Activated CD4-positive, alpha-beta T cell treated with anti-CD3 and anti-CD28 coated beads, Interleukin-2, amount 50 U/mL, for 16 hours (primary cell): ENCODE data around the gene TSSK6.

Experiments
- DNase-seq: peaks from one replicate; pipeline ENCODE4 v3.0.0-alpha.2; 2020

TSSK6 gene

GRCh38 chr19:19502808-19503602 lies 12.3 kb downstream of the TSSK6 start:
- no peak for DNase-seq

- no peak for DNase-seq
These were observed 13.1 kb downstream of the TSSK6 start for GRCh38 chr19:19502281-19502680.

- no peak for DNase-seq
These were observed 13.6 kb downstream of the TSSK6 start for GRCh38 chr19:19501798-19502197.

- no peak for DNase-seq
These were observed 14.2 kb downstream of the TSSK6 start for GRCh38 chr19:19500975-19501644.

DNA sequence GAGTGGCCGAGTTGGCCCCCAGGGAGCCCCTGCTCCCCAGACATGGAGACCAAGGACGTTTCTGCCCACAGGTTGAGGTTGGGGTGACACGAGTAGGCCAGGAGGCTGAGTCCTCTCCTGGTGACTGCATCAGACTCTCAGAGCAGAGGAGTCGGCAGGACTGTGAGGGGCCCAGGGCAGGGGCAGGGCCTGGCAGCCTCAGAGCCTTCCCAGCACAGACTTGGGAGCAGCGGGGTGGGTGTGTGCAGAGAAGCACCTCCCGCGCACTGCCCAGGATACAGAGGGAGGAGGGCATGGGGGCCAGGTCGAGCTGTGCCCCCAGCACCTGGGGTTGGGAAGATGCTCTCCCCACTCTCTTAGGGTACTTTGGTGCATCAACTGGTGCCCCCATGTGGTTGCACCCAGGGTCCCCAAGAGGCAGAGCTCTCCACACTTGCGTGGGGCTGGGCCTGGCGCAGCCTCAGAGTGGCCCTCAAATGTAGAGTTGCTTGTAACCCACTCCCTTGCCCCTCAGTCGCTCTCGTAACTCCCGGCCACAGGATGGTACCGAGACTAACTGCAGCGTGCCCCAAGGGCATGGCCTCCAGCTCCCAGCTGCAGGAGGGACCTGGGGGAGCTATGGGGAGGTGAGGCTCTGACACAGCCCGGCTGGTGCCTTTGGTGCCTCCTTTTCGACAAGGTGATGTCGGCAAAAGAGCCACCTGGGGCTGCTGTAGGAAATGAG lies 15.9 kb downstream of the TSSK6 start:
- no peak for DNase-seq

DNA sequence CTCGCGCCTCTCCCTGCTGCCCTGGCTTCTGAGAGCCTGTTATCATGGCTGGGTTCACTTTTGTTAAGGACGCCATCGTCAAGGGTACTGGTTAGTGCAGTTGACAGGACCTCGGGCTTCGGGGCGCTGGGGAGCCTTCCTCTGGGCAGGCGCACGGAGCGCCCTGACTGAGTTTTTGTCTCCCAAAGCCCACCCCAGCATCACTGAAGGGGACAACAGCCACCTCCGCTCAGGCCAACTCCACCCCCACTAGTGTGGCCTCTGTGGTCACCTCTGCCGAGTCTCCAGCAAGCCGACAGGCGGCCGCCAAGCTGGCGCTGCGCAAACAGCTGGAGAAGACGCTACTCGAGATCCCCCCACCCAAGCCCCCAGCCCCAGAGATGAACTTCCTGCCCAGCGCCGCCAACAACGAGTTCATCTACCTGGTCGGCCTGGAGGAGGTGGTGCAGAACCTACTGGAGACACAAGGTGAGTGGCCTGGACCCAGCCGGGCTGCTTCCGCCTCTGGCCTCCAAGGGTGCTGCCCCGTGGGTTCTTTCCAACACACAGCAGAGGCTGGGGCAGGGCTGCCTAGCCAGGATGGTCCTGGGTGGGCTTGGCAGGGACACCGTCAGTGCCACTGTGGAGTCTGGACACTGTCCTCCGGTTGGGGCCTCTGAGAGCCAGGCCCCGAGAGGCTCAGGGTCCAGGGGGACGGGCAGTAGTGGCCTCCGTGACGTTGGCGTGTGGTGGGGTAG lies 16.9 kb downstream of the TSSK6 start:
- no peak for DNase-seq

DNA sequence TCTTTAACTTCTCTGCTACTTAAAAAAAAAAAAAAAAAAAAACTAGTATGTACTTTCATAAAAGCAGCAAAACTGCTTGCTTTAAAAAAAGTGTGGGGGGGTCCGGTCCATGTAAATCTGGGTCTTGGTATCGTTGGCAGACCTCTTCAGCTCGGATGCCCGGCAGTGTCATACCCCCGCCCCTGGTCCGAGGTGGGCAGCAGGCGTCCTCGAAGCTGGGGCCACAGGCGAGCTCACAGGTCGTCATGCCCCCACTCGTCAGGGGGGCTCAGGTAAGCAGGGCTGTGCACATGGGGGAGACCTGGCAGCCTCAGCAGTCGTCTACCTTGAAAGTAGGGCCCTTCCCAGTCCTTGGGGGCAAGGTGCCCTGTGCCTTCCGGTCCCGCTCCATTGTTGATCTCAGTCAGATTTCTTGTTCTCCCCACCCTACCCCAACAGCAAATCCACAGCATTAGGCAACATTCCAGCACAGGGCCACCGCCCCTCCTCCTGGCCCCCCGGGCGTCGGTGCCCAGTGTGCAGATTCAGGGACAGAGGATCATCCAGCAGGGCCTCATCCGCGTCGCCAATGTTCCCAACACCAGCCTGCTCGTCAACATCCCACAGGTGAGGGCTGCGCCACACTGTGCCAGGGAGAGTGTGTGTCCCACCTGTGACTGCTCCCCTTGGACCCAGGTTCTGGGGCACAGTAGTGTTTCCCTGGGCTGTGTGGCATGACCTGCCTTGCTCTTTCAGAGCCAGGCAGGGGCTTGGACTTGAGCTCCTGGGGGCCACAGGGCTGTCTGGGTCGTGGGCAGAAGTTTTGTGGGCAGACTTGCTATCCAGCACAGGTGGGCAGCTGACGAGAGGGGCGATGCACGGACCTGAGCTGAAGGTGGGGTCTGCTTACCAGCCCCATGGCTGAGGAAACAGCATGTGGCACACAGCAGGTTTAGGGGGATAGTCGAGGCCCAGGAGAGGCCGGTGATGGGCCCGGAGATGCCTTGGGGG lies 19.4 kb downstream of the TSSK6 start:
- DNase-seq = no peak

GRCh38 chr19:19493841-19494546 lies 21.4 kb downstream of the TSSK6 start:
- no peak for DNase-seq

GRCh38 chr19:19492026-19492610 lies 23.2 kb downstream of the TSSK6 start:
- no peak for DNase-seq

GRCh38 chr19:19491321-19492025 lies 23.9 kb downstream of the TSSK6 start:
- DNase-seq = no peak

- peak; percentile 84 for DNase-seq
These were observed 25.0 kb downstream of the TSSK6 start for GRCh38 chr19:19490214-19490968.

GRCh38 chr19:19489804-19490204 lies 25.5 kb downstream of the TSSK6 start:
- DNase-seq = no peak

DNA sequence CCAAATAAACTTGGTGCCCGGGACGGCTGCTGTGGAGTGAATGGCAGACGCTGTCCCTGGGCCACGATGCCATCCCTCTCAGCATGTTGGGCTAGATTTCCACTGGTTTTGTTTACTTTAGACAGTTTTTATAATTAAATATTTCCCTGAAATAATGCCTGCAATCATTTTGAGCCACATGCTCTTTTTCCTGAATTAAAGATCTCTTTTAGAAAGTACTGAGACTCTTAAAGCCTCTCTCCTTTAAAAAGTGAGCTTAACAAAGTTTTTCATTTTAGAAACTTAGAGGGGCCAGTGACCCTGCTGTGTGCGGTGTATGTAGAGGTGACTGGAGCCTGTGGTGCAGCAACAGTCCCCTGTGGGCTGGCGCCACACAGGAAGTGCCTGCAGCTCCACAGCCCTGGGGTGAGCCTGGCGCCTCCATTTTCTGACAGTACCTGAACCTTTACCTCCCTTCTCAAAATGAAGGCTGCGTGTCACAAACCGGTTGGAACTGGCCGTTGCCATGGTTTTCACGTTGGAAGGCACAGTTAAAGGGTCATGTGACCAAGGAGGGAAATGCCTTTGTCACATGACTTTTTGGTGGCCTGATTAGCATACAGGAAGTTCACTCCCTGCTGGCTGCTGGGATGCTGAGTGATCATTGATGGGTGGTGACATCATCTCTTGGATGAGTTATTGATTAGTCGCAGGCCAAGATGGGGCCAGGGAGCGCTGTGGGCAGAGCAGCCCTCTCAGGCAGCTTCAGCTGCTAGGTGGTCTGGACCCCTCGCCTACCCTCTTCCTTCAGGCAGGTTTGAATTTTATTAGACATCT lies 26.3 kb downstream of the TSSK6 start:
- peak; percentile 97 for DNase-seq

GRCh38 chr19:19487950-19488874 lies 27.1 kb downstream of the TSSK6 start:
- DNase-seq = no peak

DNA sequence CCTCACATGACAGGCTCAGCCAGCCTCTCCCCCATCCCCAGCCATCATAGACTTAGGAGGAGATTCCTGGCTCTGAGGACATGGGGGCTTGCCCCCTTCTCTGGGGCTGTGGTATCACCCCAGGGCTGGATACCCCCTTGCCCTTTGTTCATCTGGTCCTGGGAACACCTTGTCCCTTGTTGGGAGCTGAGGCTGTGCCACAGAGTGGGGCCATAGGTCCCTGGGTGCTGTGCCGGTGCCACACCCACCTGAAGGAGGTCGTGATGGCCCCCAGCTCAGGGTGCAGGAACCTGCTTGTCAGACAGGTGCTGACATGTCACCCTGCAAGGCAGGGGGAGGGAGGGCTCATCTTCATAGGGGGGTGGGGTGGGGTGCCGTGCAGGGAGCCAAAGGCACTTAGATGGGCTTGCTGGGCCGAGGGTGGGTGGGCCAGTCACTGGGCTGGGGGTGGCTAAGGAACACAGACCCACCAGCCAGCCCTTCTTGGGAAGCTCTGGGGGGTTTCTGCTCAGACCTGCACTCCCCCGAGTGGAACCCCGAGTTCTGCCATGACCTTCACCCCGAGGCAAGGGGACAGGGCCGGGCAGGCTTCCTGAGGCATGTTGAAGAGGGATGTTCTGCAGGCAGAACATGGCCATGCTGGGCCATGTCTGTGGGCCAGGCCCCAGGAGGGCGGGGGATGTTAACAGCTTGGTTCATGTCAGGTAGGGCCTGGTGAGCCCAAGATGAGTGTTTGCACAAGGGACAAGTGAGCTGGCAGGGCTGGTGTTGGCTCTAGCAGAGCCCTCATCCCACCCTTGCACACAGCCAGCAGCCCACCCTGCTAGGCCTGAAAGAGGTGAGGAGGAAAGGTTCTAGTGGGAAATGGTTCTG lies 28.0 kb downstream of the TSSK6 start:
- DNase-seq = no peak
